ENCODE results near the gene USHBP1.

- TF ChIP-seq TCF7 (IDR thresholded peaks at IDR 0.05; ENCODE audit: borderline replicate concordance) = no peak
- no peak for TF ChIP-seq POLR2AphosphoS5 (IDR thresholded peaks at IDR 0.05; ENCODE audit: low read length)
- no peak for TF ChIP-seq ZNF592 (IDR thresholded peaks at IDR 0.05)
- TF ChIP-seq RAD21 (IDR thresholded peaks at IDR 0.05; ENCODE audit: insufficient read depth, low read depth, low read length) = no peak
- TF ChIP-seq BCLAF1 (IDR thresholded peaks at IDR 0.05) = no peak
- TF ChIP-seq USF2 (IDR thresholded peaks at IDR 0.05; ENCODE audit: borderline replicate concordance, low read depth, low read length) = no peak
- TF ChIP-seq BACH1 (IDR thresholded peaks at IDR 0.05; ENCODE audit: borderline replicate concordance) = no peak
- TF ChIP-seq ATF2 (IDR thresholded peaks at IDR 0.05; ENCODE audit: low read length) = no peak
- no peak for TF ChIP-seq EZH2 (IDR thresholded peaks at IDR 0.05; ENCODE audit: borderline replicate concordance, control insufficient read depth, low read depth, low read length)
- TF ChIP-seq POLR2A (IDR thresholded peaks at IDR 0.05; ENCODE audit: low read depth, low read length) = no peak
- no peak for TF ChIP-seq EP300 (IDR thresholded peaks at IDR 0.05; ENCODE audit: borderline replicate concordance in 1 of 2, control insufficient read depth in 1 of 2, low read depth in 2 of 2, low read length in 2 of 2)
- TF ChIP-seq CTCF (IDR thresholded peaks at IDR 0.05 in 2 of 3, conservative IDR thresholded peaks at IDR 0.05 in 1 of 3; ENCODE audit: control insufficient read depth in 2 of 3, extremely low read depth in 1 of 3, insufficient read depth in 1 of 3, low read depth in 3 of 3, low read length in 3 of 3) = no peak
These were observed 4.6 kb downstream of the USHBP1 start for GRCh38 chr19:17259934-17260333.

Data from GM12878 (cell line).